HEK293 (cell line): ENCODE data around the gene PDIA3.

Source experiments
- GLI2 ChIP-seq: fragments of 450-650 bp; formaldehyde crosslinking; IDR thresholded peaks from 2 replicates; pipeline ENCODE4; 2017; ENCODE audit warnings: missing biosample characterization, missing genetic modification characterization, low read depth, borderline replicate concordance
- KLF9 ChIP-seq: fragments of 450-650 bp; formaldehyde crosslinking; IDR thresholded peaks from 2 replicates; pipeline ENCODE4 v1.5.1; 2016; ENCODE audit warnings: missing biosample characterization, missing genetic modification characterization, low read depth
- MYNN ChIP-seq: fragments of 450-650 bp; formaldehyde crosslinking; IDR thresholded peaks from 2 replicates; pipeline ENCODE4 v1.5.1; 2016; ENCODE audit warnings: missing biosample characterization, missing genetic modification characterization, borderline replicate concordance
- REST ChIP-seq: fragments of 450-650 bp; formaldehyde crosslinking; IDR thresholded peaks from 2 replicates; pipeline ENCODE4 v1.5.1; 2016; ENCODE audit warnings: missing biosample characterization, missing genetic modification characterization
- SP3 ChIP-seq: fragments of 450-650 bp; formaldehyde crosslinking; IDR thresholded peaks from 2 replicates; pipeline ENCODE4 v1.5.1; 2016; ENCODE audit warnings: missing biosample characterization, missing genetic modification characterization
- ZNF449 ChIP-seq: fragments of 450-650 bp; formaldehyde crosslinking; IDR thresholded peaks from 2 replicates; pipeline ENCODE4 v1.5.1; 2017; ENCODE audit warnings: missing biosample characterization, mild to moderate bottlenecking, missing genetic modification characterization, moderate library complexity
- ZNF521 ChIP-seq: fragments of 450-650 bp; formaldehyde crosslinking; IDR thresholded peaks from 2 replicates; pipeline ENCODE4 v1.5.1; 2017; ENCODE audit warnings: missing biosample characterization, mild to moderate bottlenecking, missing genetic modification characterization
- ZNF677 ChIP-seq: fragments of 450-650 bp; IDR thresholded peaks from 2 replicates; pipeline ENCODE4 v1.5.0; 2018; ENCODE audit warnings: missing biosample characterization, mild to moderate bottlenecking, missing genetic modification characterization, moderate library complexity
- ZNF704 ChIP-seq: fragments of 450-650 bp; formaldehyde crosslinking; IDR thresholded peaks from 2 replicates; pipeline ENCODE4 v1.5.1; 2016; ENCODE audit warnings: missing biosample characterization, missing genetic modification characterization
- ZNF843 ChIP-seq: fragments of 450-650 bp; formaldehyde crosslinking; IDR thresholded peaks from 2 replicates; pipeline ENCODE4 v1.5.1; 2016; ENCODE audit warnings: missing biosample characterization, missing genetic modification characterization
- TF ChIP-seq, protein P1 (sequence below): fragments of 450-650 bp; formaldehyde crosslinking; IDR thresholded peaks from 2 replicates; pipeline ENCODE4 v1.5.1; 2016; ENCODE audit warnings: missing biosample characterization, missing genetic modification characterization
- TF ChIP-seq, protein P2 (sequence below): fragments of 450-650 bp; formaldehyde crosslinking; IDR thresholded peaks from 2 replicates; pipeline ENCODE4; 2016; ENCODE audit warnings: missing biosample characterization, missing genetic modification characterization

GRCh38 chr15:43763819-43764446 is 17.7 kb downstream of the PDIA3 start:
- TF ChIP-seq ZNF704 (tag by site-specific recombination) (no peak), ZNF521 (tag by site-specific recombination) (no peak), REST (tag by site-specific recombination) (no peak), KLF9 (tag by site-specific recombination) (no peak), MYNN (tag by site-specific recombination) (no peak), ZNF449 (tag by site-specific recombination) (no peak), SP3 (tag by site-specific recombination) (no peak), ZNF843 (tag by site-specific recombination) (no peak), ZNF677 (tag by site-specific recombination) (no peak), GLI2 (no peak)
- TF ChIP-seq, protein P1, sequence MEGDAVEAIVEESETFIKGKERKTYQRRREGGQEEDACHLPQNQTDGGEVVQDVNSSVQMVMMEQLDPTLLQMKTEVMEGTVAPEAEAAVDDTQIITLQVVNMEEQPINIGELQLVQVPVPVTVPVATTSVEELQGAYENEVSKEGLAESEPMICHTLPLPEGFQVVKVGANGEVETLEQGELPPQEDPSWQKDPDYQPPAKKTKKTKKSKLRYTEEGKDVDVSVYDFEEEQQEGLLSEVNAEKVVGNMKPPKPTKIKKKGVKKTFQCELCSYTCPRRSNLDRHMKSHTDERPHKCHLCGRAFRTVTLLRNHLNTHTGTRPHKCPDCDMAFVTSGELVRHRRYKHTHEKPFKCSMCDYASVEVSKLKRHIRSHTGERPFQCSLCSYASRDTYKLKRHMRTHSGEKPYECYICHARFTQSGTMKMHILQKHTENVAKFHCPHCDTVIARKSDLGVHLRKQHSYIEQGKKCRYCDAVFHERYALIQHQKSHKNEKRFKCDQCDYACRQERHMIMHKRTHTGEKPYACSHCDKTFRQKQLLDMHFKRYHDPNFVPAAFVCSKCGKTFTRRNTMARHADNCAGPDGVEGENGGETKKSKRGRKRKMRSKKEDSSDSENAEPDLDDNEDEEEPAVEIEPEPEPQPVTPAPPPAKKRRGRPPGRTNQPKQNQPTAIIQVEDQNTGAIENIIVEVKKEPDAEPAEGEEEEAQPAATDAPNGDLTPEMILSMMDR (tag by site-specific recombination), result no peak
- TF ChIP-seq, protein P2, sequence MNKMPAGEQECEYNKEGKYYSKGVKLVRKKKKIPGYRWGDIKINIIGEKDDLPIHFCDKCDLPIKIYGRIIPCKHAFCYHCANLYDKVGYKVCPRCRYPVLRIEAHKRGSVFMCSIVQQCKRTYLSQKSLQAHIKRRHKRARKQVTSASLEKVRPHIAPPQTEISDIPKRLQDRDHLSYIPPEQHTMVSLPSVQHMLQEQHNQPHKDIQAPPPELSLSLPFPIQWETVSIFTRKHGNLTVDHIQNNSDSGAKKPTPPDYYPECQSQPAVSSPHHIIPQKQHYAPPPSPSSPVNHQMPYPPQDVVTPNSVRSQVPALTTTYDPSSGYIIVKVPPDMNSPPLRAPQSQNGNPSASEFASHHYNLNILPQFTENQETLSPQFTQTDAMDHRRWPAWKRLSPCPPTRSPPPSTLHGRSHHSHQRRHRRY (tag by site-specific recombination), result no peak
